CD4-positive, alpha-beta T cell treated with Interleukin-10 for 1 hour (primary cell): ENCODE data around the gene BFSP2.
A peak's percentile ranks its signal among the peaks of the same experiment; 100 is the strongest.

Experiments used
- DNase-seq: peaks from one replicate; pipeline ENCODE4 v3.0.0-alpha.2; 2020

BFSP2 gene

DNA sequence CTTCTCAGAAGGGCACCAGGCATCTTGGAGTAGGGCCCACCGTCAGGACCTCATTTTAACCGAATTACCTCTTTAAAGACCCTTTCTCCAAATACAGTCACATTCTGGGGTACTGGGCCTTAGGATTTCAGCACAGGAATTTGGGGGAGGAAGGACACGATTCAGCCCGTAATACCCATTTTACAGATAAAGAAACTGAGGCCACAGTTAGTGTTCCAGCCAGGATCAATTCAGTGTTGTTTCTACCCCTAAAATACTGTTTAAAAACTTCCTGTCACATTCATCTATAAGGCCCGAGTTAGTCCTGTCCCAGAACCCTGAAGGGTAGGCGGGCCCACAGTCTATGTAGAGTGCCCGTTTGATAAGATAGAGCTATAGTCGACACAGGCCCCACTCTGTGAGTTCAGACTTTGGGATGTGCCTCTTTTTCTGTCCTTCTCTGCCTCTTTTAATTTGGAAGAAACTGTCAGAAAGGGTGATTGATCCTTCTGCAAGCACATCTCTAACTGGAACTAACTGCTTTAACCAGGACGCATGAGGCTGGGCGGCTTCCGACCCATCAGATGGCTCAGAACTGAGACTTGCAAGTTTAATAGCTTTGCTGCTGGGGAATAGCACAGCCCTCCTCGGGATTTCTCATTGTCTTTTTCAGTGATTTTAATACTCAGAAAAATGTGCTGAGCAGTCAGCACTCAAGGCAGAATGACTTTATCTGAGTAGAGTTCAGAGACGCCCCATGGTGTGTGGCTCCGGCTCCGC, 19.5 kb downstream of the BFSP2 start:
- DNase-seq, result no peak

DNA sequence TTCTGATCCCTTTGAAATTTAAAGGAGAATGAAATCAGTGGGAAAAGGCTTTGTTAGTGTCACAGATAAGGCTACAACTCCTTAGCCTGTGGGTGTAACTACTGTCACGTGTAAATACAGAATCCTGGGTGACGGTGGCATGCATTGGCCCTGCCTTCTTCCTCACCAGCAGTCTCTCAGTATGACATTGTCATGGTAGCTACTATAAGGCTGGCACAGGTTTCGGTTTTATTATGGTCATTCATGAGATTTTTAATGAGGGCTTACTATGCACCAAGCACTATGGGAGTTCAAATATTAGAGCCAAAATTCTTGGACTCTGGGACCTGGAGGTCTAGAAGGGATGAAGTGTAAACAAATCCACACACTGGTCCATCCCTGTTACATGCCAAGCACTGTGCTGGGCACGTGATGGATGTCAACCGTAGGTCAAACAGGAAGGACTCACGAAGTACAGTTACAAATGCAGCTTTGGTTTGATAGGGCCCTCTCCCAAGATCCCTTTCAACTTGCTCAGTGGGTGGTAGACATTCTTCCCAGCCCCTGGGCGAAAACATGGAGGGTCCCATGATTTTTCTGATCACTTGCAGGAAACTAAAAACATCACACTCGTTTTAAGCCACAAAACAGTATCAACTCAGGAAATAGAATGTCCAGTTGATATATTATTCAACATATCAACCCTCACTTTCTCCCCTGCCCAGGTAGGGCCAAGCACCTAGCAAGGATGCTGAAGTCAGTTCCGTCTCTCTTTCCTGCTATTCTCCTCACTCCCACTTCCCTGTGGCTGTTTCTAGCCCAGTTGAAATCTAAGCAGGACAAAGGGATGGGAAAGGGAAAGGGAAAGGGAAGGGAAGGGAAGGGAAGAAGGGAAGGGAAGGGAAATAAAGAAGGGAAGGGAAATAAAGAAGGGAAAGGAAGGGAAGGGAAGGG, 25.3 kb downstream of the BFSP2 start:
- no peak for DNase-seq

DNA sequence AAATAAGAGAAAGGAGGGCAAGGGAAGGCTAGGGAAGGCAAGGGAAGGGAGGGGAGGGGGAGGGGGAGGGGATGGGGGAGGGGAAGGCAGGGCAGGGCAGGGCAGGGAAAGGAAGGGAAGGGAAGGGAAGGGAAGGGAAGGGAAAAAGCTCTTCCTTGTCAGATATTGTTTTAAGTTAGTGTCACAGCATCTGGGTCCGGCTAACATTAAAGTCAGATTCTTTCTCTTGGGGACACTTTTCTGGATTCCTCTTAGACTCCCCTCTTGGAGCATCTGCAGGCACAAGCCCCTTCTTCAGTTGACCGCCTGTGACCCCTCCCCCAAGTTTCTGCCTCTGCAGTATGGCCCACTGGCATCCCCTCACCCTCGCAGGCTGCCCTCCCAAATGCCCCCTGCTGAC, 26.0 kb downstream of the BFSP2 start:
- DNase-seq, result no peak

DNA sequence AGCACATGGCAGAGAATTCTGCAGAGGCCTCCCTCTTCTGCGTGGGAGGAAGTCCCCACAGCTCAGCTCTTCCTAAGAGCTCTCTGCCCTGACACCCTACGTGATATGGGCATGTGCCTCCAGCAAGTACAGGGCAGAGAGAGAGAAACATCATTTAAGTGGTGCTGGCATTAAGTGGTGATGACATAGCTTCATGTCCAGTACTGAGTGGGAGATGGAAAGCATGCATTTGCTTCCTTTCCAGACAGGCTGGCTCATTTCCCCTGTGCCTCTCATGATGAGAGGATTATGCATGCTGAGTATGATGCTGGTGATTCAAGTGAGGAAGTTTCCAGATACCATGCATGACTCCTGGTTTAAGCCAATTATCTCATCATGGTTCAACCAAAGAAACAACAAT, 26.9 kb downstream of the BFSP2 start:
- DNase-seq, result no peak

DNA sequence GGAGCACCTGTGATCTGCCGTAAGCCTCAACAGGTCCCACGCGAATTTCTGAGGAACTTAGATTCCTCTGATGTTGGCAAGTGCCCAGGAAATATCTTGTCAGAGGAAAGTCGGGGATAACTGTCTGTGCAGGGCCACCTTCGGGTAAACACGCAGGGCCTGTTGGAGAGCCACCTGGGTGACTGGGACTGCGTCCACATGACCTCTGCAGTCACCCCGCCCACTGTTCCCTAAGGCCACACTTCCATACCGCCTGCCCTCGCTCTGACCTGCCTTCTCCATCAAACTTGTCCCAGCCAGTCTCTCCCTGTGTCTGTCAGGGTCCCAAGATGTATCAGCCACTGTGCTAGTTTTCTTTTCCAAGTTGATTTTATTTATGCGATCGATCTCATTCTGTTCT, 28.7 kb downstream of the BFSP2 start:
- no peak for DNase-seq

DNA sequence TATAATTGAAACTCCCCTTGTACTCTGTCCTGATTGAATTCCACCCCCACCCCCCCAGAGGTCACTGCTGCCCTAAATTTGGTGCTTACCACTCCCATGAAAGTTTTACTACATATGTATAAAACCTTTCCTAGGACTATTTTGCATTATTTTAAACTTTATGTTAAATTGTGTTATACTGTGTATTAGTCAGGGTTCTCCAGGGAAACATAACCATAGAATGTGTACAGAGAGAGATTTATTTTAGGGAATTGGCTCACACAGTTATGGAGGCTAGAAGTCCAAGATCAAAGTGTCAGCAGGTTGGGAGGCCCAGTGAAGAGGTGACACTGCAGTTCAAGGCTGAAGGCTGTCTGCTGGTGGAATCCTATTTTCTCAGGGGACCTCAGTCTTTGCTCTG, 29.2 kb downstream of the BFSP2 start:
- DNase-seq, result no peak

DNA sequence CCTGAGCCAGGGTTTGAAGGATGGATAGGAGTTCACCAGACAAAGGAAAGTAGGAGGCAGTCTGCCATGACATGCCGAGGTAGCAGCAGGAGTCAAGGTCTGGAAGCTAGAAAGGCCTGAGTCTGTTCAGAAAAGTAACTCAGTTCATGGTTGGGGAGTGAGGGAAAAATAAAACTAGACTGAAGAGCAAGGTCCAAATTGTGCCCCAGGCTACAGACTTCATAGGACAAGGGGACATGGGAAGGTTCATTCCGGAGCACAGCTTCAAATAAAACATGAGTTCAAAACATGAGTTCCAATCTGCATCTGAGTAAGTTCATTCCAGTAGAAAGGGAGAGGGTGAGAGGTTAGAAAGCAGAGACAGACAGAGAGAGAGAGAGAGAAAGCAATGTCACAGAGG, 39.7 kb downstream of the BFSP2 start:
- DNase-seq, result no peak

DNA sequence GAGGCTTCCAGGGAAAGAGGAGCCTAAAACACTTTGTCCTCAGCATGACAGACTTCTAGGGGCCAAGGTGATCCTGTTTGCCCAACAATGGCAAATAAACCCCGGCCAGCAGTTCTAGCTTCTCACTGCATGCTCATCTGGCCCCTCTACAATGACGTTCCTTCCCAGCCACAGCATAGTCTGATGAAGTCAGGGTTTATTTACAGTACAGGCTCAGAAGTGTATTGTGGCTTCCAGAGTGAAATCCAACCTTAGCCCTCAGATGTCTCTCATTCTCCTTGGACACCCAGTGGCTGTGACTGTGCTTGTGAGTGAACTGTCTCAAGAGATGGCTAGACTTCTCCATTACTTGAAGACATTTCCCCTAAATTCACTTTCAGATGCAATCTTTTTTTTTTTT, 40.8 kb downstream of the BFSP2 start:
- no peak for DNase-seq

DNA sequence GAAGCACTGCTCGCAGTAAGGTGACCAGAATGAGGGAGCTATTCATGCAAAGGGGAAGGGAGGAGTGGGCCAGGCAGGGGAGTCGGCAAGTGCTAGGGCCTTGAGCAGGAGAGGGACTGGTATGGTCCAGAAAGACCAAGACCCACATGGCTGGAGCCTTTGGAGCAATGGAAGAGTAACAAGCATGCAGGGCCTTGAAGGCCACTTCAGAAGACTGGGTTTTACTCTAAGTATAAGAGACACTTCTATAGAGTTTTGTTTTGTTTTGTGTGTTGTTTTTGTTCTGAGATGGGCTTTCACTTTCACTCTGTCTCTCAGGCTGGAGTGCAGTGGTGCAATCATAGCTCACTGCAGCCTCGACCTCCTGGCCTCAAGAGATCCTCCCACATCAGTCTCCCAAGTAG, 42.0 kb downstream of the BFSP2 start:
- peak; percentile 29 for DNase-seq

DNA sequence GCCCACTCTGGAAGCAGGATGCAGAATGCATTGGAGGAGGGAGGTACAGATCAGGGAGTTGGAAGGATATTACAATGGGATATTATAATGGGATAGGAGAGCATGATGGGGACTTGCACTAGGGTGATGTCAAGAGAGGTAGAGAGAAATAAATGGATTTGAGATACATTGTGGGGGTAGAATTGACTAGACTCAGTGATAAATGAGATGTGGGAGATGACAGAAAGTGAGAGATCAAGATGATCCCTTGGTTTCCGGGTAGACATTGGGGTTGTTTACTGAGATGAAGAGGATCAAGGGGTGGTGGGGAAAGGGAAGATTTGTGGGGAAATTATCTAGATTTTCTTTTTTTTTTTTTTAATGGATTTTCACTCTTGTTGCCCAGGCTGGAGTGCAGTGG, 42.7 kb downstream of the BFSP2 start:
- no peak for DNase-seq

DNA sequence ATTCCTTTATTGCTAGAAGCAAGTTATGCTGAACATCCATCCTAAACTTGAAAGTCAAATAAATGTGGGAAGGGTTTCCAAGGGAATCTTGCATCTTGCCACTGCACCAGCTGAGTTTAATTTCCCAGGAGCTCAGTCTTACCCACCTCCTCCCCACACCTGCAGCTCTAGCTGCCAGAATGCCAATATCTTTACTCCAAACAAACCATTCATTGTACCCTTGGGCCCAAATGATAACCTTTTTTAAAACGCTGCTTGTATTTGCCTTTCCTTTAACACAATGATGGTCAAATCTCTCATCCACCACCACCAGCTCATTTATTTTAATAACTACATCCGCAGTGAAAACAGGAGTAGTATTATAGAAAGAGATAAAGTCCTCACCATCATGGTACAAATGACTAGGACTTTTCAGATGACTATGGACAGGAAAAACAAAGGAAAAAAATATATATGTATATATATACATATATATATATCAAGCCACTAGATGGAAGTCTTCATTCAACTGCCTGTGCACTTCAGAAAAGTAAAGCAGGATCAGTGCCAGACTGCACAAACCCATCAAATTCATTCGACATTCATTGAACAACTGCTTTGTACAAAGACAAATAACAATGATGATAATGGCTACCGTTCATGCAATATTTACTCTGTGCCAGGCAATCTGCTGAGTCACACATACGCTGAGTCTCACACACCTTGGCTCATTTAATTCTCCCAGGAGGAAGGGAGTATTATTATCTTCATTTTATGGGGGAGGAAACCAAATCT, 44.0 kb downstream of the BFSP2 start:
- no peak for DNase-seq

DNA sequence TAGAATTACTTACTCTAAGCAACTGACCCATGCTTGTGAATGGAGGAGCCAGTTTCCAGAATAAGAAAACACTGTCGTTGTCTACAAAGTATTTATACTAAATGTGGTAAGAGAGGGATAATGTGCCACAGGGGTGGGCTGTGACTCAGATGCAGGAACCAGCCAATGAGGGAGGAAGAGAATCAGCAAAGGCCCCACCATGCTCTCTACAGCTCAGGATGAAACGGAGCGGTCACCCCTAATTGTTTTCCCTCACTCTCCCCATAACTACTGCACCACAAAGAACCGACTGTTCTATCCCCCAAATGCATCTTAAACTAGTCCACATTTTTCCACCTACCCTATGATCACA, 44.5 kb downstream of the BFSP2 start:
- no peak for DNase-seq

DNA sequence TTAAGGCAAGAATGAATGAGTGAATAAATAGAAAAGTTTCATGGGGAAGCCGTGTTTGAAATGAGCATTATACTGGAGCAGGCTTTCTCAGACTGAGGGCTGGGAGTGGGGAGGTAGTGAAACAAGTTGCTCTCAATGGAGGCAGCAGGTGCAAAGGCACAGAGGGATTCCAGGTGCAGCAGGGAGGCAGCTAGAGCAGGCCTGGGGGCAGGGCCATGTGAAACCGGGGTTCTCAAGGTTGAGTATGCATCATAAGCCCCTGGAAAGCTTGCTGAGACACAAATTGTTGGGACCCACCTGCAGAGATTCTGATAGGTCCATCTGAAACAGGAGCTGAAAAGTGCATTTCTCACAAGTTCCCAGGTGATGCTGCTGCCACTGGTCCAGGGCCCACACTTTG, 45.3 kb downstream of the BFSP2 start:
- DNase-seq, result no peak

DNA sequence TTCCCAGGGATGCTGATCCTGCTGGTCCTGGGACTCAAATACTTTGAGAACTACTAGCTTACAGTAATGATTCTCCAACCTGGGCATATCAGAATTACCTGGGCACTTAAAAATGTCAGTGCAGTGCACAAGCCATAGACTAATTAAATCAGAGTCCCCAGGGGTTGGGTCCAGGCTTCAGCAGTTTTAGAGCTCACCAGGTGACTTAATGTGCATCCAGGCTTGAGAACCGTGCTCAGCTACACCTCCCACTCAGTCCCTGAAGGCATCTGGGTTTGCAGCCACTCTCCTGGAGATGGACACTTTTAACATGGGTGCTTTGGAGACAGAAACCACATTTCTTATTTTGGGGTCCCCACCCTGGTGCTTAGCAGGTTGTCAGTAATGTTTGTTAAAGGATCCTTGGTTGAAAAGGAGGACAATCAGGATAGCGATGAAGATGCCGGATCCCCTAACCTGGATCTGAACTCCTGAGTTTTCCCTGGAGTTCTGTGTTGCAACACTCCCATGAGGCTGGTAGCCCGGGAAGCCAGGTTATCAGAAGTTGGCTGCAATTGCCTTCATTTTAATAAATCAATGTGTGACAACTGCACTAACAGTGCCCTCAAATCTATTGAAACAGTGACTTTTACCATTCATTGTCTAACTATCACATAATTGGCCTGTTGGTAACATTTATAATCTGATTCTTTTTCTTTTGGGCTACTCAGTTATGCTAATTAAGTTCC, 48.1 kb downstream of the BFSP2 start:
- no peak for DNase-seq

DNA sequence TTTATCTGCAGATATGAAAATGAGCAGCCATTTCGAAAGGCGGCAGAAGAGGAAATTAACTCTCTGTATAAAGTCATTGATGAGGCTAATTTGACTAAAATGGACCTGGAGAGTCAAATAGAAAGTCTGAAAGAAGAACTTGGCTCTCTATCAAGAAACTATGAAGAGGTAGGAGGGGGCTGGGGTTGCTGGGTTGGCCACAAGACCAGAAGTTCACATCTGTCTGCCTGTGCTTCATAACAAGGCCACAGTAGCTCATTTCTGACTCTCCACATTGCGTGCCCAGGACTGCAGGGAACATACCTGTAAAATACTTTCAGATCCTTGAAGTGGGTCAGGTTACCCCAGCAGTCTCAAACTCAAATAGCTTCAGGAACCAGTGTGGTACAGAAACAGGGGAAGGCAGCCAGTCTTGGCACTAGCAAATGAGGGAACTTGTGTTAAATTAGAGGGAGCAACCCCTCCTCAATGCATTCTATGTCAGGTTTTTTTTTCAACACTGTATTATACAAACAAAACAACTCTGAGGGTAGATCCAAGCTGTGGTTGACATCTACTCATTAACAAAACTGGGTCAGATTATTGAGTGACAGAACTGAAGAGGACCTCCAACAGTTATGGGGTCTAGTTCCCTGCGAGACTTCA, 48.7 kb downstream of the BFSP2 start:
- DNase-seq, result peak; percentile 39

DNA sequence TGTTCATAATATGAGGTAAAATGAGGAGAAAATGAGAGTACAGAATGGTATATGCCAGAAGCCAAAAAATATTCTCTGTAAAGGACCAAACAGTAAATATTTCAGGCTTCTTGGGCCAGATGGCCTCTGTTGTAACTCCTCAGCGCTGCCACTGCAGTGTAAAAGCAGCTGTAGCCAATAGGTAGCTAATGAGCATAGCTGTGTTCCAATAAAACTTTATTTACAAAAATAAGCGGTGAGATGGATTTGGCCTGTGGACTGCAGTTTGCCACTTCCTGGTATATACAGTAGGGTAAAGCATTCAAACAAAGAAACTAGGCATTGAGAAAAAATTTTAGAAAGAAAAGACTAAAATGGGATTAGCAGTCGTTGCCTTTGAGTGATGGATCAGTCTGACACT, 51.5 kb downstream of the BFSP2 start:
- DNase-seq, result no peak

DNA sequence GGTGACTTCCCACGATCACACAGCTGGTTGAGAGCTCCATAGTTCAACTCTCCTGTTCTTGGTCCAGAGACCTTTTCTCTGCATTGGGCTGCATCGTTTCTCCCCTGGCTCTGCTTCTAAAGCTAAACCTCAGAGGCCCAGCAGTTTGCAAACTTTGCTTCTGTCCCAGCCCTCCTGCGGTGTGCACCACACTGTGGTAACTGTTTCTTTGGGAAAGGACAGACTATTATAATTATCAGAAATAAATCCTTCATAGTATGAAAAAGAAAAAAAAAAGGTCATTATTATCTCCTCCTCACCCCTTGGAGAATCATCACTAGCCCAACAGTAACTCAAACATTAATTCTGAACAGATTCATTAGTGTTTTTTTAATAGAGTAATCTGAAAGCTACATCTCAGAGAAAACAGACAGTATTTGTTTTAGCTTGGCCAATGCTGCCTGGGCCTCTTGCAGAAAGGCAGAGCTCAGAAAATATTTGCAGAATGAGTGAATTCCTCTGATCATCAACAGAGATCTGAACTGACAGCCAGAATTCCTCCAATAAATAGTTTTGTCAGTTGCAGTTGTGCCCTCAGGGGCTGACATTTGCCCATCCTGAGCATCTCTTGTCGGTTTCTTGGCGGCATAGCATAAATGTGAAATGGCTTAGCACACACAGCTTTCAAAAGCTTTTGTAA, 52.9 kb downstream of the BFSP2 start:
- no peak for DNase-seq

DNA sequence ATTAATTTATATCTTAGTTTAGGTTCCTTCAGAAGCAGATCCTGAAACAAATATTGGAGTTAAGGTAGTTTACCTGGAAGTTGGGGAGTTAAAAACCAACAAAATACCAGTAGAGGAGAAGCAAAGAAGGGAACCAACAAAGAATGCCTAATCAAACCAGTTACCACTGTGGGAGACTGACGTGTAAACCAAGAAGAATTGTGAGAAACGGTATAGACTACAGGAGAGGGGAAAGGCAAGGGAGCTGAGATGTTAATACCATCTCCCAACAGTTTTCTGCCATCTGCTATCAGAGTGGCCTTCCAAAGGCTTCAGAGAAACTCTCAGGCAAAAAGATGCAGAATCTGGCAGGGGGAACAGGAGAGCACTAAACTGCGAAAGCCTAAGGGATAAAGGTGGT, 53.5 kb downstream of the BFSP2 start:
- no peak for DNase-seq

DNA sequence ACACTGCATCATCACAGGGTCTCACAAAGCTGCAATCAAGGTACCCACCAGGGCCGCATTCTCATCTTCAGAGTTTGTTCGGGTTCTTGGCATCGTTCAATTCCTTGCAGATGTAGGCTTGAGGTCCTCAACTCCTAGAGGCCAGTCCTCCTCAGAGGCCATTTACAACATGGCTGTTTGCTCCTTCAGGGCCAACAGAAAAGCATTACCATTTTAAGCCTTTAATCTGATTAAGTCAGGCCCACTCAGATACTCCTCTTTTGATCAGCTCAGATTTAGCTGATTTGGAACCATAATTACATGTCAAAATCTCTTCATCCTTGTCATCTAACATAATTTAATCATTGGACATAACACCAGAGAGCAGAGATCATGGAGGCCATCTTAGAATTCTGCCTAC, 55.4 kb downstream of the BFSP2 start:
- DNase-seq, result no peak

DNA sequence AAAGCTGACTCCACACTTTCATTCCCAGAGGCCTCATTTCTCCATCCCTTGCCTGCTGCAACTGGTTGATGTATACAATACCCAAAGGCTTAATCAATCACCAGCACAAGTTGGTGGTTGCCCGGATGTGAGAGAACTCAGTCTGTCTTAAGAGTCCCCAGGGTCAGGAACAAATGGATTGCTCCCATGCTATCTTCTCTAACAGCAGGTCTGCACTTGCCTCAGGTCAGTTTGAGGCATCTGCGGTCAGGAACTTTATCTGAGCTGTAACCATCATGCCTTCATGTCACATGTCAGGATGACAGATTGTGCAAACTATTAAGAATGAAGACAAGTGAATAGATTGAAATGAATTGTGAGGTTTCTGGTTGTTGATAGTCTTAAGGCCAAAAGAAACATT, 56.1 kb downstream of the BFSP2 start:
- no peak for DNase-seq

DNA sequence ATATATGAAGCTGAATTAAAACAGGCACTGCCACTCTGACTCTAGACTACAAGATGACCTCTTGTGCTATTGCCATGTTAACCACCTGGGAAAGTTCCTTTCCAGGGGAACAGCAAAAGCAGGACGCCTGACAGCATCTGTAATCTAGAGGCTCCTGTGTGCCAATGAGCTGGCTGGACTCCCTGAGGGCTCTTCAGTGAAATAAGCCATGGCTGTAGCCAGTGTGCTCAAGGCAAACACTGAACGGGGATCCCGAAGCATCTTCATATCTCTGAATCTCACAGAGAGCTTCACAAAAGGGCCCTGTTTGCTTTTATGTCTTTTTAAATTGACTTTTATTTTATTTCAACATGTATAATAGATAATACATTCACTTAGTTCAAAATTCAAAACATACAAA, 57.2 kb downstream of the BFSP2 start:
- no peak for DNase-seq
